ENCODE data around the gene SLAMF8.

Gene SLAMF8

GRCh38 chr1:159821171-159821867 is 5.4 kb upstream of the SLAMF8 start:
- no peak for DNase-seq

- no peak for DNase-seq
Observed at GRCh38 chr1:159823406-159823805, 3.3 kb upstream of the SLAMF8 start.

- DNase-seq, result no peak
Observed at GRCh38 chr1:159825564-159825963, 1.1 kb upstream of the SLAMF8 start.

- DNase-seq, result no peak
Observed at GRCh38 chr1:159827102-159827490, 423 bp downstream of the SLAMF8 start.

- DNase-seq, result no peak
Observed at GRCh38 chr1:159827549-159827948, 876 bp downstream of the SLAMF8 start.

GRCh38 chr1:159828176-159828575 is 1.5 kb downstream of the SLAMF8 start:
- DNase-seq, result no peak

GRCh38 chr1:159828581-159829272 is 2.1 kb downstream of the SLAMF8 start:
- no peak for DNase-seq

- DNase-seq, result no peak
Observed at GRCh38 chr1:159829273-159829634, 2.6 kb downstream of the SLAMF8 start.

- no peak for DNase-seq
Observed at GRCh38 chr1:159829822-159830465, 3.3 kb downstream of the SLAMF8 start.

- no peak for DNase-seq
Observed at GRCh38 chr1:159830722-159831121, 4.0 kb downstream of the SLAMF8 start.

GRCh38 chr1:159831412-159832141 is 4.9 kb downstream of the SLAMF8 start:
- DNase-seq, result no peak

- DNase-seq, result no peak
Observed at GRCh38 chr1:159832309-159832708, 5.6 kb downstream of the SLAMF8 start.

- no peak for DNase-seq
Observed at GRCh38 chr1:159835356-159835755, 8.7 kb downstream of the SLAMF8 start.

GRCh38 chr1:159835862-159836525 is 9.3 kb downstream of the SLAMF8 start:
- DNase-seq, result no peak

GRCh38 chr1:159838715-159839114 is 12.0 kb downstream of the SLAMF8 start:
- no peak for DNase-seq

GRCh38 chr1:159839116-159839849 is 12.6 kb downstream of the SLAMF8 start:
- no peak for DNase-seq

- DNase-seq, result no peak
Observed at GRCh38 chr1:159841749-159842148, 15.1 kb downstream of the SLAMF8 start.

GRCh38 chr1:159843459-159843858 is 16.8 kb downstream of the SLAMF8 start:
- DNase-seq, result no peak

- DNase-seq, result no peak
Observed at GRCh38 chr1:159845751-159846629, 19.3 kb downstream of the SLAMF8 start.

- no peak for DNase-seq
Observed at GRCh38 chr1:159847231-159847630, 20.6 kb downstream of the SLAMF8 start.

- DNase-seq, result no peak
Observed at GRCh38 chr1:159848326-159848725, 21.7 kb downstream of the SLAMF8 start.

All from cerebellar nuclear complex (tissue), 1 donor.